ENCODE data around the gene SYTL3.

GRCh38 chr6:158640519-158640918 is 9.3 kb upstream of the SYTL3 start:
- TF ChIP-seq GATA2 (IDR thresholded peaks at IDR 0.05; ENCODE audit: low read depth, low read length): no peak
- TF ChIP-seq GATA3 (IDR thresholded peaks at IDR 0.05; ENCODE audit: low read depth, low read length): no peak

Data from SH-SY5Y (cell line).